AML-193 (cell line): ENCODE results near the gene SYT7.
"Not testable (repeated sequence)": the region's sequence is repeated elsewhere in the genome, so short reads cannot be mapped to it uniquely, and the experiment has no call there.

Source experiments
- DNase-seq, 2 experiments: peaks; one replicate each; lab custom pipeline; 2025; lab: John Stamatoyannopoulos, UW

SYT7 gene

DNA sequence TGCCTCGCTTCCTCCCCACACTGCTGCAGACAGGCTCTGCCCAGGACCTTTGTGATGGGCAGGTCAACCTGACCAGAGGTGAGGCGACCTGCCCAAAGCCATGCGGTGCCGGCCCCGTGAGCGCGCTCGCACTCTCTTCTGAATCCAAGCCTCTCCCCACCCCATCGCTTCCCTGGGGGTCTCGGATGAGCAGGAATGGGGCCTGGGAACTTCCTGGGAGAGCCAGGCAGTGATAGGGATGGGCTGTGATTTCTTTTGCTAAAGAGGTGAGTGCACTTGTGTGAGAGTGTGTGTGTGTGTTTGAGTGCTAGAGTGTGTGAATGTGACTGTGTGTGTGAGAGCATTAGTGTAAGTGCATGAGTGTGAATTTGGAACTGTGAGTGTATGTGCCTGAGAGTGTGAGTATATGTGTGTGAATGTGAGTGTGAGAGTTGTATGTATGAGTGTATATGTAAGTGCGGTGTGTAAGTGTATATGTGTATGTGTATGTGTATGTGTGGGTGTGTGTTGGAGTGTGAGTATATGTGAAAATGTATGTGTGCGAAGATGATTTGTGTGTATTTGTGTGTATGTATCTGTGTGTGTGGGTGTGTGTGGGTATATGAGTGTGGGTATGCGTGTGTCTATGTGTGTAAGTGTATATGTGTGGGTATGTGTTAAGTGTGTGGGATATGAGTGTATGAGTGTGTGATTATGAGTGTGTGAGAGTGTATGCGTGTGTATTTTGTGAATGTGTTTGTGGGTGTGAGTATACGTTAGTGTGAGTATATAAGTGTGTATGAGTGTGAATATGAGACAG lies 84.1 kb downstream of the SYT7 start:
- no peak for DNase-seq

DNA sequence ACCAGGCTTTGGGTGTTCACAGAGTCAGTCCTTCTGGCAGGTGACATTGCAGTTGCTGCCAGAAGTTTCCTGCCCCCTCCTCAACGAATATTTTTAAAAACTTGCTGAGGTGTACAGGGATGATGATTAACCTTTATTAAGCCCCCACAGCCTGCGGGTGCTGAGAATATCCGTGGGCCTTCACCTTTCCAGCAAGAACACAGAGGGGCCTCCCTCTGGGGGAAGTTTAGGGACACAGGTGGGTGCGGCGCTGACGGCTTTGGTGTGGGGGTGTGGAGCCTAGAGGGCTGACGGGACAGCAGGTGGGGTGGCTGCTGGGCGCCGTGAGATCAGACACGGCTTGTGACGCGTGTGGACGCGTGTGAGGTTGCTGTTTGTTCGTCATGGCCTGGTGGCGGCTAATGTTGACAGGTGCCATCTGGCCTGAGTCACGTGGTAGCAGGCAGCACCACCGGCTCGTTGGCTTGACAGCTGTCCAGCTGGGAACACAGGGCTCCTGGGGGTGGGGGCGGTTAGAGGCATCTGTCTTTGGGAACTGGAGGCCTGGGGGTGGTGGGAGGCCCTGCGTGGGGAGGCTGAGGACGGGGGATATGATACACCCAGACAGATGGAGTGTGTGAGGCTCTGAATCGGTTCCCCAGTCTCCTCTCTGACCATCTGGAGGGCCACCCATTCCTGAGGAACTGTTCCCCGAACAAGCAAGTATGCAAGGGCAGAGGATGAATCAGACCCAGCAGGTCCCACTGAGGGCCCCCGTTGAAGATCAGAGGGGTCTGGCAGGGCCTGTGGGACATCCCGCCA lies 84.9 kb downstream of the SYT7 start:
- no peak for DNase-seq

DNA sequence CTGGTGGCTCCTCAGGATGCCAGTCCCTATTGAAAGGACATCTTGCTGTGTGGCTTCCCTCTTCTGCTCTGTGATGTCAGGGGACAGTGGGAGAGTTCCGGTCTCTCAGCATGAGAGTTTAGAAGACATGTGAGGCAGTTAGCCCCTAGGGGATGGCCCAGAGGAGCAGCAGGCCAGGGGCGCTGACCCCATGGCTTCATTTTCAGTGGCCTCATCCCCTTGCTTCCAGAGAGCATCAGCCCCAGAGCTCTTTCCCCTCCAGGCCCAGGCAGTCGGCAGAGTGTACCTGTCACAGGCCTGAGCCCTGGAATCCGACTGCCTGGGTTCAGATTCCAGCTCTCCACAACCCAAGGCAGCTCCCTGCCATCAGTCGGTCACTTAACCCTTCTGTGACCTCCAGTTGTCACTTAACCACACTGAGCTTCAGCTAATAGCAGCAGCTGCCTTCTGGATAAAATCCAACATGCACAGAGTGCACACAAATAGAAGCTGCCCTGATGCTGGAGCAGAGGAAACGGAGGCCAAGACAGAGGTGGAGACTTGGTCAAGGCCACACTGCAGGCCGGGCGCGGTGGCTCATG lies 86.4 kb downstream of the SYT7 start:
- DNase-seq: no peak

DNA sequence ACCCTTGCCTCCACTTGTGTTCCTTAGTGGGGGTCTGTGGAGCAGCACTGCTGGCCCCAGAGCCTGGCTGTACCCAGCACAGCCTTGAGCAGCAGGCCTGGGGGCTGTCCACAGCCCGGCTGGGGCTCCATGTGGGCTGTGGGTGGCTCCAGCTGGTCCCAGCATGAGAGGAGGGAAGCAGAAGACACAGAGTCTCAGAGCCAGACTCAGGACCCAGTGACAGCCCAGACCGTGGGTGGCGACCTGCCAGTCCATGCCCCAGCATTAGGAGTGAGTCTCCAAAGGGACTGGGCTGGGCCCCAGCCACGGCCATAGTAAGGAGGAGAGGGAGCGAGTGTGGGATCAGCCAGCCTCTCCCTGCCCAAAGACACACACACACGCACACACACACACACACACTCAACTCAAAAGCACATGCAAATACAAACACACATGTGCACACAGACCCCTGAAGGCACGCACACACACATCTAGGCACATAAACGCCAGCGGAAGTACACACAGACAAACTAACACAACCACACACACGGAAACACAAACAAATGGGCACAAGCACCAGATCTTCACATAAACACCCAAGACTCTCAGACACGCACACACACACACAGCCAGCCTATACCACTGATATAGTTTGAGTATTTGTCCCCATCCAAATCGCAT lies 89.0 kb downstream of the SYT7 start:
- DNase-seq: no peak

DNA sequence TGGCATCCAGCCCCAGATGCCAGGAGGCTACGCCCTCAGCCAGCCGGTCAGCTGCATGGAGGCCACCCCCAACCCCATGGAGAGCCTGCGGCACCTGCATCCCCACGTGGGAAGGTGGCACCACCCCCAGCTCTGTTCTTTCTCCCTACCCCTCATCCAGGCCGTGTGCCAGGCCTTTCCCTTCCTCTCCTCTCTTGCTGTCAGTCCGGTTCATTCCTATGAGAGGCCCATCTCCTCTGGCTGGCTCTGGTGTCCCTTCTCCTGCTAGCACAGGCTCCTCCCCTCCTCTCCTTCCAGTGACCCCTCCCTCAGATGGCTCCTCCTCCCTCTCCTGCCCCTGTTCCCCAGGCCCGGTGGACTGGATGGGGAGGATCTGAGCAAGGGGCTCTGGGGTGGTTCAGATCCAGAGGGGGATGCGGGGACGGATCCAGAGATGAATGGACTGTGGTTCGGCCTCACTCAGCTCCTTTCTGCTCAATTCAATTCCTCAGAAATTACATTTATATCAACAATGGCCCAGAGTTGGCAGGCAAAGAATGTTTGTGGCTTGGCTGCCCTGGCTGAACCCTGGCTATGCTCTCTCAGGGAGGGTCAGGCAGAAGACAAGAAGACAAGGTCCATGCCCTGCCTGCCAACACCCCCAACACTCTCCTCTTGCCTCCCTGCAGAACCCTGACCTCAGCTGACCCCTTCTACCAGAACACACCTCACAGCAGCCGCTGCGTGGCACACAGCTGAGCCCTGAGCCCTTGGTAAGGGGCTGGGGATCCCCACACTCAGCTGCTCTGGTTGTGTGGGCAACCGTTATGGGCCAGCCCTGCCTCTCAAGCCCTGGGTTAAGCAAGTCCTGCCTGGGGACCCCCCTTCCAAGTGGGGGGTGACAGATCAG lies 90.8 kb downstream of the SYT7 start:
- DNase-seq: no peak

DNA sequence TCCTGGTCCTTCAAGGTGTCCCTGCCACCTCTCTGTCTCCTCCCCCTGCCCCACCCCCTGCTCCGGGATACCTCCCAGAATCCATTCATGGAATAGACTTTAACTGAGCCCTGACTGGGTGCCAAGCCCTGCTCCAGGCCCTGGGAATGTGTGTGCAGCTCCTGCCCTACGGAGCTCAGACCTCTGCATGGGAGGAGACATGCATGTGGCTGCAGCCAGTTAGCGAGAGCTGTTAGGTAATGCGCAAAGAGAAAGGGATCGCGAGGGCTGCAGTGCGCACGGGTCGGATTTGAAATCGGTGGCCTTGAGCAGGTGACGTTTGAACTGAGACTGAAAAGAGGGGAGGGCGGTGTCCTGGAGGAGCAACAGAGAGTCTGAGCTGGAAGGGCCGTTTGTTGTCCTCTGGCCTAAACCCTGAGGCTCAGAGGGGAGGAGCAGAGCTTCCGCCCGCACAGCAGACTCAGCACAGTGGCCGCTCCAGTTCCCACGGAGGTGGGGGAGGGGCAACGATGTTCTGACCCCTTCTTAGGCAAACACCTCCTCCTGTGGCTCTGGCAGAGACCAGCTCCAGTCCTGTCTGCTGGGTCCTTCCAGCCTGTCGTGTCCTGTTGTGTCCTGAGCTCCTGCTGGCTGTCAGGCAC lies 92.1 kb downstream of the SYT7 start:
- no peak for DNase-seq

DNA sequence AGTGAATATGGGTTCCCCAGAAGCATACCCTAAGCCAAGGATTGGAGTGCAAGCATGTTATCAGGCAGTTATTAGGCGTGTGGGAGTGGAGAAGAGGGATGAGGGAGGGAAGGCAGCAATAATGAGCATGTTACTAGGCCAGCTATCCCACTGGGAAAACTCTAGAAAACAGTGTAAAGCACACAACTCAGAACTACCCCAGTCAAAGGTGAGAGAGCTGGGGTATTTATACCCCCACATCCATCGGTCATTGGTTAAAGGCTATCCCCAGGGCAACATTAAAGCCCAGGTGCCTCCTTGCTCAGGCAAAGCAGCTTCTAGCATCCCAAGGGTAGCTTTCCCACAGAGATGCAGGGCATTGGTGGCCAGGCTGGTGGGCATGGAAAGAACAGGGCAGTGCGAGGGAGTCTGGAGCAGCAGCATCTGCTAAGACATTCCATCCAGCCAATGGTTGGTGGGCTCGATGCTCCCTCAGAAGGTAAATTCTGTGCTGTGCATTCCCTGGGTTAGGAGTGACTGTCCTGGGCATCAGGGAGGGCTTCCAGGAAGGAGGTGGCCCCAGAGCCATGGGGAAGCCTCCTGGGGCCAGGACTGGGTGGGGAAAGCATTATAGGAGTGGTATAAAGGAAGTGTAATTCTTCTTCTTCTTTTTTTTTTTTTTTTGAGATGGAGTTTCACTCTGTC lies 93.4 kb downstream of the SYT7 start:
- no peak for DNase-seq

DNA sequence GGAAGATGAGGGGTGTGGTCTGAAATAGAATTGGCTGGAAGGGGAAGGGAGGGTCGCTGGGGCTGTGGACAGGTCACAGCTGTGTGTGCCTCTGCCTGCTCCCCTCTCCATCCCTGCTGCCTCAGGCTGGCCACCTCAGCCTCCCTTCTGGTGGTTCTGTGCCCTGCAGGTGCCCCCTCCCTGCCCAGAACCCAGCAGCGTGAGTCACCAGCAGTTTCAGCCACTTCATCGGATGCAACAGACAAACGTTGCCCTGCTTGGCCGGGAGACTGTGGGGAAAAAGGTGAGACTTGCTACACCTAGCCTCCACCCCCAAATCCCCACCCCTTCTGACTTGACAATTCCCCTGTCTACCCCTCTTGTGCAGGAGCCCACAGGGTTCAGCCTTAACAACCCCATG lies 94.1 kb downstream of the SYT7 start:
- DNase-seq: no peak

DNA sequence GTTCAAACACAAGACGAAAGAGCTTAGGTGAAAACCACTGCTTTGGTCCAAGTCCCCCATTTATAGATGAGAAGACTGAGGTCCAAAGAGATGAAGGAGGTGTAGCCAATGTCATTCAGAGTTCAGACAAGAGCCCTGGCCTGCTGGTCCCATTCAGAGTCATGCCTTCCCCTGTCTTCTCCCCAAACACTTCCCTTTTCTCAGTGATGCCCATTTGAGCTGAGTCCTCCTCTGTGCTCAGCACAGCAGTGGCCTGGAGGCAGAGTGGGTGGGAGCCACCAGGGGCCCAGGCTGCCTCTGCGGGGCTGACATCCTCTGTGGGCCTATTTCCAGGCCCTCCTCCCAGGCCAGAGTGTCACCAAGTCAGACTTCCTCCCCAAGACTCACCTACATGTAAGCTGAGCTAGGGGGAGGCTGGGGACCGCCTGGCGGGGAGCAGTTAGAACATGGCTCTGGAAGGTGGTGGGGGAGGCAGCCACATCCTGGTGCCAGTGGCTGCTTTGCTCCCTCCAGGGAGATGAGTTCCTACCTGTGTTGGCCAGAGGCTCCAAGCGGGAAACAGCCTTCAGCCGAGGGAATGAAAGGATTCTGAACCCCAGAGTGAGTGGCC lies 94.8 kb downstream of the SYT7 start:
- DNase-seq: no peak

DNA sequence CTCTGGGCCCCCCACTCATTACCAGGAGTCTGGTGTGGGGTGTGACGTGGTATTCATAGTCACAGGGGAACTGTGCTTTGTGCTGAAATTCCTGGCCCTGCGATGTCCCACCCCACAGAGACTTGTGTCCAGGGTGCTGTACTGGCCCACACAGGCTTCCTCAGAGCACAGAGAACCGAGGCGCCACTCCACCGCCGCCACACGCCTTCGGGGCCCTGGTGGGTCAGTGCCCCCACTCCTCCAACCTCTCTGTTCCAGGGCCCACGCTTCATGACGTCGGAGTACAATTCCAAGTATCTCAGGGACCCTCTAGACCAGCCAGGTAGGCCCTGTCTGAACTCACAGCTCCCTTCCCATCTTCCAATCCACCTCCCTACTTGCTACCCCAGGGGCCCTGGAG lies 95.8 kb downstream of the SYT7 start:
- no peak for DNase-seq

DNA sequence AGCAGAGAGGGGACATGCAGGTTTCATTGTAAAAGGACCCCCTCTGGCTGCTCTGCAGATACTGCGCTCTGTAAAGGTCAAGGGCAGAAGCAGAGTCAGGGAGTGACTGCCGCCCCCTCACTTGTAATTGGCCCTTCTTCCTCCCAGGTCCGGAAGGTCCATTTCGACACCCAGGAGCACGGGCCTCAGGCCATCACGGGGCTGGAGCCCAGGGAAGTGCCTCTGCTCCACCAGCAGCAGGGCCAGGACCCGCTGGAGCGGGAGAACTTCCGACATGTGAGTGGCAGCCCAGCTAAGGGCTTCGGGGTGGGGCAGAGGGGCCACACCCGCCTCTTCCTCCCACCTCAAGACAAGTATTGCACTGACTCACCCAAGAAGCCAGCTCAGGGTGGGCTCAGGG lies 96.3 kb downstream of the SYT7 start:
- no peak for DNase-seq

DNA sequence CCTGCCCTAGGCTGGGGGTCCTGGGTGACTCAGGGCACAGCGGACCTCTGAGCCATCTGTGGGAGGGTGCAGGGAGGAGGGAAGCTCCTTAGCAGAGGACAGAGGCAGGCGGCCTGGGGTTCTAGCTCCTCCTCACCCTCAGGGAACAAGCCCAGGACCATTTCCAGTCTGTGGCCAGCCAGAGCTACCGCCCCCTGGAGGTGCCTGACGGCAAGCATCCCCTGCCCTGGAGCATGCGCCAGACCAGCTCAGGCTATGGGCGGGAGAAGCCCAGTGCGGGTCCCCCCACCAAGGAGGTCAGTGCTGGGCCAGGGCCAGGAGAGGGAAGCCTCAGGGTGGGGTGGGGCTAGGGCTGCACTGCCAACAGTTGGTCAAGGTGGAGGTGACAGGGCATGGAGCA lies 98.4 kb downstream of the SYT7 start:
- no peak for DNase-seq

DNA sequence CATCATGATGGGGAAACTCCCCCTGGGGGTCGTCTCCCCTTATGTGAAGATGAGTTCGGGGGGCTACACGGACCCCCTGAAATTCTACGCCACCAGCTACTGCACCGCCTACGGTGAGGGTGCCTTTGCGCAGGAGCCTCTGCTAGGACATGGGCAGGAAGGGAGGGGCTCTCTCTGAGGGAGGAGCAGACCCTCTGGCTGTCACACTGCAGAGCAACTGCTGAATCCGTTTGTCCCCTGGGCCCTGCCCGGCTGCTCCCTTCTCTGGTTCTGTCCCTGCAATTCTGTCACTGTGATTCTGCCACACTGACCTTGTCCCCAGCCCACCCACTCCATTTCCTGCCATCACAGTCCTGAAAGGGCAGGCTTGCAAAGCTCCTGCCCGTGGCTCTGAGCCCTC lies 99.1 kb downstream of the SYT7 start:
- DNase-seq: no peak

DNA sequence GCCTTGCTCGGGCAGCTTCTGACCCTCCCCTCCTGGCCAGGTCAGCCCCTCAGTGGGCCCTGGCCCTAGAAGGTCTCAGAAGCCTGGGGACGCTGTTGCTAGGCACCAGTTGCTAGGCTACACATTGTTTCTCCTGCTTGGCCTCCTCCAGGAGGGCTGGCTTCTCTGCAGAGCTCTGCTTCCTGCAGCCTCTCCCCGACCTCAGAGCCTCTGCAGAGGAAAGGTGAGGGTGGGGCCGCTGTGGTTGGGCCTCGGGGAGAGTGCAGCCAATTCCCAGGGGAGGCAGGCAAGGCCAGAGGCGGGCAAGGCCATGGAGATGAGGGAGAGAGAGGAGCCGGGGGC lies 99.9 kb downstream of the SYT7 start:
- DNase-seq: no peak

DNA sequence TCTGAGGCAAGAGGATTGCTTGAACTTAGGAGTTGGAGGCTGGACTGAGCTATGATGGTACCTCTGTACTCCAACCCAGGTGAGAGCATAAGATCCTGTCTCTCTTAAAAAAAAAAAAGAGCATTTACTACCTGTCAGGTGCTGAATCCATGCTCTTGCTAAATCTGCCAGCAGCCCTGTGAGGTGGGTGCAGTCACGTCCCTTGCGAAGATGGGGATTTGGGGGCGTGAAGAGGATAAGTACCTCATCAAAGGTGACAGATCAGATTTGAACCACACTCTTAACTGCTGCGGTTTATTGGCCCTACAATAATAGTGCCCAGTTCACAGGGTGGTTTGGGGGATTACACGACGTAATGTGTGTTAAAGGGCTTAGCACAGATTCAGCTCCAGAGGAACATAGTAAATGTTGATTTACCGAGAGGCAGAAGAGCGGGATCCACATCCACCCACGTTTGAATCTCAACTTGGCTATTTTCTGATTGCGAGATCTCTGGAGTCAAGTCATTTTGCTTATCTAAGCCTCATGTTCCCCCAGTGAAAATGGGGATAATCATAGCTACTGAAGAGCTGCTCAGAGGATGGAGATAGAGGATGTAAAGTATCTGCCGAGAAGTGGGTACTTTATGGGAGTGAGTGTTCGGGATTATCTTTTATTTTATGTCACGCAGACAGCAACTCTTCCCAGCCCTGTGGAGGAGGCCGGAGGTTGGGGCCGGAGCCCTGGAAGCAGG lies 100.4 kb downstream of the SYT7 start:
- no peak for DNase-seq

DNA sequence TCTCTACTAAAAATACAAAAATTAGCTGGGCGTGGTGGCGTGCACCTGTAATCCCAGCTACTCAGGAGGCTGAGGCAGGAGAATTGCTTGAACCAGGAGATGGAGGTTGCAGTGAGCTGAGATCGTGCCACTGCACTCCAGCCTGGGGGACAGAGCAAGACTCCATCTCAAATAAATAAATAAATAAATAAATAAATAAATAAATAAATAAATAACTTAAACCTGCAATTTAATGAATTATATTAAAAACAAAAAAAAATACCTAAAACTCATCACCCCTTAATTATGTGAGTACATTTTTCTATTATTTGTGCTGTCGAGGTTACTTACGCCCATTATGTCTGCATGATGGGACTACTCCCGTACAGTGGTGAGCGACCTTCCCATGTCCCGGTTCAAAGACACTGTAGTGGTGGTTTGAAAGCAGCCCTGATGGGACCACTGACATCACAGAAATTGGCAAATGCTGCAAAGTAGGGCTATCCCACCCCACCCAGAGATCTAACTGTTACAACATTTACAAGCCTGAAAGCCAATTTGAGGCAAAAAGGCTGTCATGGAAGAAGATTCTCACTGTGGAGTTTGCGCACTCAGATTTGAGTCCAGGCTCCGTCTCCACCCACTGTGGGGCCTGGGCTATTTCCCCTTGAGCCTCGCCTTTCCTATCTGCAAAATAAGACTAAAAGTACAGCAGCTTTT lies 101.4 kb downstream of the SYT7 start:
- DNase-seq: not testable (repeated sequence)

DNA sequence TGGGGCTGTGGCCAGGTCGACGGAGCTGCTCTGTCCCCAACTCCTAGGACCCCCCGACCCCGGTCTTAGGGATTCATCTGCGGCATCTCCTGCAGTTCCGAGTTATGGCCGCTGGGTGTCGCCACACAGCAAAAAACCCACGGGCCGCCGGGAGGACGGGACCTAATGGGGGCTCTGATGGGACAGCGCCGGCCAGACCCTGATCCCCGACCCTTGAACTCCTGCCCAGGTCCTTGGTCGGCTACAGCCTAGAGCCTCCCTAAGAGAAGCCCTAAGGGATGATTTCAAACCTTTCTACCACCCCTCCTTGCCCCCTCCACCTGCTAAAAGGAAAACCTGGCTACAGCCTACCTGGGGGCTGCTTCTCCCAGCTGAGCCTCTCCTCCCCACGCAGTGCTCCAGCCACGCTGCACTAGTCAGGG lies 103.1 kb downstream of the SYT7 start:
- peak in 1 of 2 experiments; percentile 9 for DNase-seq

DNA sequence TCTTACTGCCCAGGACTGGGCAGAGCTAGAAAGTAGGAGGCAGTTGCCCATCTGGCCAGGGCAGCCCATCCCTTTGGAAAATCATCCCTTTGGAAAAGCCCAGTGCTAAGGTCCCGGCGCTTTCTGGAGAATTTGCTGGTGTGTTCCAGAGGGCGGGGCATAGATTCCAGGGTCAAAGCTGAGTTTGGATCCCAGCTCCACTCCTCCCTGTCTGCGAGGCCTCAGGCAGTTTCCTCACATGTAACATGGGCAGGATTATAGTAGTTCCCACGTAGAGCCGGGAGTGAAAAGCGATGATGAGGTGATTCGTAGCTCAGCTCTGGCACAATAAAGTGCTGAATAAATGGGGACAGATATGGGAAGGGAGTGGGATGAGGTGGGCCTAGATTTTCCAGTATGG lies 103.8 kb downstream of the SYT7 start:
- DNase-seq: no peak

DNA sequence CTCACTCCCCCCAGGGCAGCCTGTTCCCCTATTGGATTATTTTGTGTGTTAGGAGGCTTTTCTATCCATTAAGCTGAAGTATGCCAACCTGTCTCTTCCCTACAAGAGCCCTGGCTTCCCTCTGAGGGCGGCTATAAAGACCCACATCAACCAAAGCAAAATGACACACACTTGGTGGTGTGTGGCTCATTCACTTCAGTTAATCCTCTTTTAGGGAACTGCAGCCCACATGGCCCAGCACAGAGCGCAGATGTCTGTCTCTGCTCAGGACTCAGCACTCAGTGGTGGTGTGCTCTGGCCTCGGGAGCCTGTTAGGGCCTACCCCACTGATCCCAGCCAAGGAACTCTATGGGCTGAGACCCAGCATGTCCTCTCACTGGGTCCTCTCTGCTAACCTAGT lies 104.5 kb downstream of the SYT7 start:
- DNase-seq: no peak
